ENCODE results near the gene DEPDC5.

DNA sequence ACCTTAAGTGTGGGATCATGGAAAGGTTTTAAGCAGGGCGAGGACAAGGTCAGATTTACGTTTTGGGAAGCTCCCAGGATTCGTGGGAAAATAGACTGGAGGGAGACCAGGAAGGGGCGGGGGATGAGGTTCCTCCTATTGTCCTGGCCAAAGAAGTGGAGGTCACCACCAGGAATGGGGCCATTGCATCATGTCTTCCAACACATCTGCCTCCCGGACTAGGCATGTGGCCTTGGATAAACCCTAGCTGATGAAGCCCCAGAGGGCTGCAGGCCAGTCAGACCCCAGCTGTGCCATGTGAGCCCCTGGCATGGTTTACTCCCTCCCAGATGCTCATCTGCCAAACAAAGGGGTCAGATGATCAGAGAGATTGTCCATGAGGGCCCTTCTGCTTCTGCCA, 179.0 kb downstream of the DEPDC5 start:
- no peak for TF ChIP-seq EZH2 (IDR thresholded peaks at IDR 0.05; ENCODE audit: borderline replicate concordance, low read depth, low read length, poor library complexity, severe bottlenecking)
- TF ChIP-seq, protein P1, sequence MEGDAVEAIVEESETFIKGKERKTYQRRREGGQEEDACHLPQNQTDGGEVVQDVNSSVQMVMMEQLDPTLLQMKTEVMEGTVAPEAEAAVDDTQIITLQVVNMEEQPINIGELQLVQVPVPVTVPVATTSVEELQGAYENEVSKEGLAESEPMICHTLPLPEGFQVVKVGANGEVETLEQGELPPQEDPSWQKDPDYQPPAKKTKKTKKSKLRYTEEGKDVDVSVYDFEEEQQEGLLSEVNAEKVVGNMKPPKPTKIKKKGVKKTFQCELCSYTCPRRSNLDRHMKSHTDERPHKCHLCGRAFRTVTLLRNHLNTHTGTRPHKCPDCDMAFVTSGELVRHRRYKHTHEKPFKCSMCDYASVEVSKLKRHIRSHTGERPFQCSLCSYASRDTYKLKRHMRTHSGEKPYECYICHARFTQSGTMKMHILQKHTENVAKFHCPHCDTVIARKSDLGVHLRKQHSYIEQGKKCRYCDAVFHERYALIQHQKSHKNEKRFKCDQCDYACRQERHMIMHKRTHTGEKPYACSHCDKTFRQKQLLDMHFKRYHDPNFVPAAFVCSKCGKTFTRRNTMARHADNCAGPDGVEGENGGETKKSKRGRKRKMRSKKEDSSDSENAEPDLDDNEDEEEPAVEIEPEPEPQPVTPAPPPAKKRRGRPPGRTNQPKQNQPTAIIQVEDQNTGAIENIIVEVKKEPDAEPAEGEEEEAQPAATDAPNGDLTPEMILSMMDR (conservative IDR thresholded peaks at IDR 0.05; ENCODE audit: low read depth, low read length): no peak

Data from A673 (cell line).